ENCODE measurements around the gene SYT9.

DNA sequence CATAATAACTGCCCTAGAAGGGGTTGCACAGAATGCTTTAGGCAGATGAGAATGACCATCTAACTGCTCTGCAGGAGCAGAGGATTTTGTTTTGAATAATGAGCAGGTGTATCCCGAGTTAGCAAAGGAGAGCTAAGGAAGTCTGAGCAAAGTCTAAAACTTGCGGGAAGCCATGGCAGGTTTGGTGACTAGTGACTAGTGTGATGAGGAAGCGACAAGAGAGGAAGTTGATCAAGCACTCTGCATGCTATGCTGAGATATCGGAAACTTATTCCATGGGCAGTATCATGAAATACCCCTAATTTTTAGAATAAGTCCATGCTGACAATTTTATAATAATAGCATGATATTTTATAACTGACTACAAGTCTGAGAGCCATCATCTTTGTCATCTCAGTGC lies 246.5 kb downstream of the SYT9 start:
- no peak for TF ChIP-seq GATA3 (IDR thresholded peaks at IDR 0.05; ENCODE audit: low read depth, low read length)
- no peak for TF ChIP-seq GATA2 (IDR thresholded peaks at IDR 0.05; ENCODE audit: low read depth, low read length)
